Fibroblast of the aortic adventitia (primary cell): ENCODE data around the gene CCL20. TPM values are rescaled to one million over a fixed set of nuclear protein-coding genes. Genes with fewer than 3 reads are reported as not detected.

Source experiments
- DNase-seq: peaks from one replicate; pipeline ENCODE4 v3.0.0-alpha.2; 2010; ENCODE audit warnings: low read depth
- H3K4me3 ChIP-seq: 2 replicates; pipeline ENCODE4 v1.5.1; 2011; ENCODE audit warnings: low read depth, mild to moderate bottlenecking, control low read depth, low read length, moderate library complexity
- CTCF ChIP-seq: IDR thresholded peaks from 2 replicates; pipeline ENCODE4 v1.5.1; 2011; ENCODE audit warnings: mild to moderate bottlenecking, low read length, control low read depth, inconsistent platforms; ENCODE audit not compliant: insufficient read depth
- total RNA-seq: library from RNA; depleted of rRNA; stranded (reverse); fragments of >200 nt; gene quantifications from 2 replicates; pipeline ENCODE4 v1.2.3, GENCODE V29; 2012; ENCODE audit warnings: low replicate concordance

CCL20 gene
- total RNA-seq, 1 donor, result not detected

GRCh38 chr2:227802882-227803281 is 10.8 kb upstream of the CCL20 start:
- TF ChIP-seq CTCF, result no peak
- H3K4me3 ChIP-seq, result no peak overlapping the region
- DNase-seq, result no peak

- TF ChIP-seq CTCF, result no peak
- no peak overlapping the region for H3K4me3 ChIP-seq
- DNase-seq, result no peak
These were observed 8.7 kb upstream of the CCL20 start for GRCh38 chr2:227804975-227805374.

DNA sequence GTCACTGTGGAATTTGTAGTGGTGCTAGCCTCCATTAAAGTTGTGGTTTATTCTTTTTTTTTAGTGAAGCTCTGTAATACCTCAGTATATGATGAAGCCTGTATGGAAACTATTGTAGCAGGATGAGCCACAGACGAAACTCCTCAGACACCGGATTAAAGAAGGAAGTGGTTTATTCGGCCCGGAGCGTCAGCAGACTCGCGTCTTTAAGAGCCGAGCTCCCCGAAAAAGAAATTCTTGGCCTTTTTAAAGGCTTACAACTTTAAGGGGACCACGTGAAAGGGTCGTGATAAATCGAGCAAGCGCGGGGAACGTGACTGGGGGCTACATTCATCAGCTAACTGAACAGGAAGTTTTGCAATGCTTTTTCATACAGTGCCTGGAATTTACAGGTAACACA is 8.1 kb upstream of the CCL20 start:
- no peak overlapping the region for H3K4me3 ChIP-seq
- DNase-seq, result no peak
- no peak for TF ChIP-seq CTCF

- no peak for TF ChIP-seq CTCF
- DNase-seq, result no peak
- no peak overlapping the region for H3K4me3 ChIP-seq
These were observed 4.7 kb upstream of the CCL20 start for GRCh38 chr2:227808936-227809335.

DNA sequence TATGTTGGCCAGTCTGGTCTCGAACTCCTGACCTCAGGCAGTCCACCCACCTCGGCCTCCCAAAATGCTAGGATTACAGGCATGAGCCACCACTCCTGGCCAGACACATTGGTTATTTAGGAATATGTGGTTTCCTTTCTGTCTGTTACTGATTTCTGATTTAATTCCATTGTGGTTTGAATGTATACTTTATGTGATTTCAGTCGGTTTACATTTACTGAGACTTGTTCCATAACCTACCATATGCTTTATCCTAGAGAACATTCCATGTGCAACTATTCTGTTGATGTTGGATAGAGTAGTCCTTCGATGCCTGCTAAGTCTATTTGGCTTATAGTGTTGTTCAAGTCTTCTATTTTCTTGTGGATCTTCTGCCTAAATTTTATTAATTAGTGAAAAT is 1.6 kb upstream of the CCL20 start:
- TF ChIP-seq CTCF, result no peak
- DNase-seq, result no peak
- H3K4me3 ChIP-seq, result no peak overlapping the region

GRCh38 chr2:227813229-227813561 is 447 bp upstream of the CCL20 start:
- TF ChIP-seq CTCF, result no peak
- no peak for DNase-seq
- no peak overlapping the region for H3K4me3 ChIP-seq

GRCh38 chr2:227815066-227815465 is 1.4 kb downstream of the CCL20 start:
- no peak overlapping the region for H3K4me3 ChIP-seq
- DNase-seq, result no peak
- TF ChIP-seq CTCF, result no peak
